ENCODE measurements around the gene LAMTOR5.
"Not testable (repeated sequence)": the region's sequence is repeated elsewhere in the genome, so short reads cannot be mapped to it uniquely, and the experiment has no call there.

The LAMTOR5 gene

GRCh38 chr1:110439873-110440272 is 32.4 kb upstream of the LAMTOR5 start:
- not testable (repeated sequence) for H2BK15ac ChIP-seq (ENCODE audit: low read length); H3K36me3 ChIP-seq (replicated peaks in 1 of 2; ENCODE audit: control insufficient read depth in 2 of 2, insufficient read depth in 2 of 2, low read length in 2 of 2); H3K9ac ChIP-seq (ENCODE audit: low read depth, low read length, poor library complexity); H3K79me1 ChIP-seq (ENCODE audit: low read depth, low read length); H2BK5ac ChIP-seq (ENCODE audit: low read length); H3K27ac ChIP-seq (replicated peaks; ENCODE audit: low read length); H2BK12ac ChIP-seq (ENCODE audit: low read length); H3K14ac ChIP-seq (ENCODE audit: low read length); H2AFZ ChIP-seq (ENCODE audit: low read length); H4K91ac ChIP-seq (ENCODE audit: low read depth, low read length, poor library complexity); H2BK120ac ChIP-seq (ENCODE audit: low read depth, low read length); DNase-seq (ENCODE audit: low spot score); H3K4ac ChIP-seq (ENCODE audit: low read length); H3K9me3 ChIP-seq (replicated peaks in 1 of 2; ENCODE audit: control insufficient read depth in 2 of 2, insufficient read depth in 1 of 2, low read depth in 1 of 2, low read length in 2 of 2); H3K18ac ChIP-seq (ENCODE audit: low read length); H2AK5ac ChIP-seq (ENCODE audit: low read depth, low read length); H3K4me3 ChIP-seq (ENCODE audit: low read length in 2 of 2); H3K4me2 ChIP-seq (ENCODE audit: insufficient read depth, low read length, poor library complexity, severe bottlenecking); H3K4me1 ChIP-seq (ENCODE audit: control insufficient read depth in 2 of 2, insufficient read depth in 1 of 2, low read depth in 1 of 2, low read length in 2 of 2); H3K23ac ChIP-seq (ENCODE audit: low read depth, low read length, poor library complexity); H4K8ac ChIP-seq (ENCODE audit: low read depth, low read length)
- WGBS, 2 donors (ENCODE audit: extremely low coverage in 2 of 2, insufficient read length in 2 of 2, insufficient replicate concordance in 1 of 2): no CpG with 5 or more reads among the region's 3 CpGs
- peaks cover 0 to 61% (median 0%) of the 10 kb centered on the region in 3 experiments for H3K27me3 ChIP-seq (ENCODE audit: control insufficient read depth in 3 of 3, insufficient read depth in 3 of 3, low read depth in 1 of 3, low read length in 3 of 3)

- no CpG with 5 or more reads among the region's 4 CpGs for WGBS, 2 donors (ENCODE audit: extremely low coverage in 2 of 2, insufficient read length in 2 of 2, insufficient replicate concordance in 1 of 2)
- no peak for DNase-seq (ENCODE audit: low spot score)
- no peak overlapping the region for H3K27ac ChIP-seq (replicated peaks; ENCODE audit: low read length)
These were observed 31.4 kb upstream of the LAMTOR5 start for GRCh38 chr1:110438893-110439292.

GRCh38 chr1:110437645-110438299 is 30.3 kb upstream of the LAMTOR5 start:
- not testable (repeated sequence) for H3K79me1 ChIP-seq (ENCODE audit: low read depth, low read length); H3K4ac ChIP-seq (ENCODE audit: low read length); H2BK12ac ChIP-seq (ENCODE audit: low read length); H2BK15ac ChIP-seq (ENCODE audit: low read length); H2BK5ac ChIP-seq (ENCODE audit: low read length); H3K36me3 ChIP-seq (replicated peaks in 1 of 2; ENCODE audit: control insufficient read depth in 2 of 2, insufficient read depth in 2 of 2, low read length in 2 of 2); H2AFZ ChIP-seq (ENCODE audit: low read length); H3K9me3 ChIP-seq (replicated peaks in 1 of 2; ENCODE audit: control insufficient read depth in 2 of 2, insufficient read depth in 1 of 2, low read depth in 1 of 2, low read length in 2 of 2); H3K14ac ChIP-seq (ENCODE audit: low read length); H3K4me2 ChIP-seq (ENCODE audit: insufficient read depth, low read length, poor library complexity, severe bottlenecking); H3K18ac ChIP-seq (ENCODE audit: low read length); H3K9ac ChIP-seq (ENCODE audit: low read depth, low read length, poor library complexity); H3K4me3 ChIP-seq (ENCODE audit: low read length in 2 of 2); H4K91ac ChIP-seq (ENCODE audit: low read depth, low read length, poor library complexity); DNase-seq (ENCODE audit: low spot score); H2BK120ac ChIP-seq (ENCODE audit: low read depth, low read length); H4K8ac ChIP-seq (ENCODE audit: low read depth, low read length); H3K23ac ChIP-seq (ENCODE audit: low read depth, low read length, poor library complexity); H2AK5ac ChIP-seq (ENCODE audit: low read depth, low read length); H3K27ac ChIP-seq (replicated peaks; ENCODE audit: low read length)
- Histone ChIP-seq H3K27me3 (ENCODE audit: control insufficient read depth in 3 of 3, insufficient read depth in 3 of 3, low read depth in 1 of 3, low read length in 3 of 3) (peaks cover 0 to 57% (median 0%) of the 10 kb centered on the region in 3 experiments), H3K4me1 (ENCODE audit: control insufficient read depth in 2 of 2, insufficient read depth in 1 of 2, low read depth in 1 of 2, low read length in 2 of 2) (peaks cover 0 to 10% of the 10 kb centered on the region in 2 donors)
- WGBS, 2 donors (ENCODE audit: extremely low coverage in 2 of 2, insufficient read length in 2 of 2, insufficient replicate concordance in 1 of 2): no CpG with 5 or more reads among the region's 9 CpGs

More at GRCh38 chr1:110438893-110439292, 31.4 kb upstream of the LAMTOR5 start:
- Histone ChIP-seq H2BK120ac (ENCODE audit: low read depth, low read length) (no peak overlapping the region), H2AFZ (ENCODE audit: low read length) (no peak overlapping the region), H3K23ac (ENCODE audit: low read depth, low read length, poor library complexity) (no peak overlapping the region), H3K18ac (ENCODE audit: low read length) (no peak overlapping the region), H3K36me3 (replicated peaks in 1 of 2; ENCODE audit: control insufficient read depth in 2 of 2, insufficient read depth in 2 of 2, low read length in 2 of 2) (no peaks in the 10 kb centered on the region), H2BK15ac (ENCODE audit: low read length) (no peak overlapping the region), H3K4me1 (ENCODE audit: control insufficient read depth in 2 of 2, insufficient read depth in 1 of 2, low read depth in 1 of 2, low read length in 2 of 2) (peaks cover 0 to 4% of the 10 kb centered on the region in 2 donors), H2BK5ac (ENCODE audit: low read length) (no peak overlapping the region), H4K8ac (ENCODE audit: low read depth, low read length) (no peak overlapping the region), H3K4ac (ENCODE audit: low read length) (no peak overlapping the region), H2BK12ac (ENCODE audit: low read length) (no peak overlapping the region), H3K79me1 (ENCODE audit: low read depth, low read length) (no peaks in the 10 kb centered on the region), H2AK5ac (ENCODE audit: low read depth, low read length) (no peak overlapping the region), H3K14ac (ENCODE audit: low read length) (no peak overlapping the region), H3K9me3 (replicated peaks in 1 of 2; ENCODE audit: control insufficient read depth in 2 of 2, insufficient read depth in 1 of 2, low read depth in 1 of 2, low read length in 2 of 2) (no peaks in the 10 kb centered on the region), H3K4me3 (ENCODE audit: low read length in 2 of 2) (no peak overlapping the region), H3K4me2 (ENCODE audit: insufficient read depth, low read length, poor library complexity, severe bottlenecking) (no peak overlapping the region), H4K91ac (ENCODE audit: low read depth, low read length, poor library complexity) (no peak overlapping the region), H3K27me3 (ENCODE audit: control insufficient read depth in 3 of 3, insufficient read depth in 3 of 3, low read depth in 1 of 3, low read length in 3 of 3) (peaks cover 0 to 67% (median 0%) of the 10 kb centered on the region in 3 experiments), H3K9ac (ENCODE audit: low read depth, low read length, poor library complexity) (no peak overlapping the region)

- no peaks in the 10 kb centered on the region for H3K9me3 ChIP-seq (replicated peaks in 1 of 2; ENCODE audit: control insufficient read depth in 2 of 2, insufficient read depth in 1 of 2, low read depth in 1 of 2, low read length in 2 of 2)
- no peaks in the 10 kb centered on the region for H3K79me1 ChIP-seq (ENCODE audit: low read depth, low read length)
- H4K8ac ChIP-seq (ENCODE audit: low read depth, low read length): no peak overlapping the region
- H2BK120ac ChIP-seq (ENCODE audit: low read depth, low read length): no peak overlapping the region
- H3K36me3 ChIP-seq (replicated peaks in 1 of 2; ENCODE audit: control insufficient read depth in 2 of 2, insufficient read depth in 2 of 2, low read length in 2 of 2): no peaks in the 10 kb centered on the region
- H2BK12ac ChIP-seq (ENCODE audit: low read length): no peak overlapping the region
- no peak overlapping the region for H3K4me3 ChIP-seq (ENCODE audit: low read length in 2 of 2)
- no peak for DNase-seq (ENCODE audit: low spot score)
- H3K18ac ChIP-seq (ENCODE audit: low read length): no peak overlapping the region
- peaks cover 0 to 10% of the 10 kb centered on the region in 2 donors for H3K4me1 ChIP-seq (ENCODE audit: control insufficient read depth in 2 of 2, insufficient read depth in 1 of 2, low read depth in 1 of 2, low read length in 2 of 2)
- no peak overlapping the region for H3K4me2 ChIP-seq (ENCODE audit: insufficient read depth, low read length, poor library complexity, severe bottlenecking)
- peaks cover 0 to 47% (median 0%) of the 10 kb centered on the region in 3 experiments for H3K27me3 ChIP-seq (ENCODE audit: control insufficient read depth in 3 of 3, insufficient read depth in 3 of 3, low read depth in 1 of 3, low read length in 3 of 3)
- no peak overlapping the region for H4K91ac ChIP-seq (ENCODE audit: low read depth, low read length, poor library complexity)
- WGBS, 2 donors (ENCODE audit: extremely low coverage in 2 of 2, insufficient read length in 2 of 2, insufficient replicate concordance in 1 of 2): no CpG with 5 or more reads among the region's 7 CpGs
- H2BK5ac ChIP-seq (ENCODE audit: low read length): no peak overlapping the region
- H2BK15ac ChIP-seq (ENCODE audit: low read length): no peak overlapping the region
- H3K14ac ChIP-seq (ENCODE audit: low read length): no peak overlapping the region
- H3K23ac ChIP-seq (ENCODE audit: low read depth, low read length, poor library complexity): no peak overlapping the region
- H3K4ac ChIP-seq (ENCODE audit: low read length): no peak overlapping the region
- no peak overlapping the region for H2AFZ ChIP-seq (ENCODE audit: low read length)
- no peak overlapping the region for H2AK5ac ChIP-seq (ENCODE audit: low read depth, low read length)
- no peak overlapping the region for H3K27ac ChIP-seq (replicated peaks; ENCODE audit: low read length)
- no peak overlapping the region for H3K9ac ChIP-seq (ENCODE audit: low read depth, low read length, poor library complexity)
These were observed 29.1 kb upstream of the LAMTOR5 start for GRCh38 chr1:110436635-110437034.
